ENCODE measurements around the gene RALGPS1.

Gene RALGPS1

DNA sequence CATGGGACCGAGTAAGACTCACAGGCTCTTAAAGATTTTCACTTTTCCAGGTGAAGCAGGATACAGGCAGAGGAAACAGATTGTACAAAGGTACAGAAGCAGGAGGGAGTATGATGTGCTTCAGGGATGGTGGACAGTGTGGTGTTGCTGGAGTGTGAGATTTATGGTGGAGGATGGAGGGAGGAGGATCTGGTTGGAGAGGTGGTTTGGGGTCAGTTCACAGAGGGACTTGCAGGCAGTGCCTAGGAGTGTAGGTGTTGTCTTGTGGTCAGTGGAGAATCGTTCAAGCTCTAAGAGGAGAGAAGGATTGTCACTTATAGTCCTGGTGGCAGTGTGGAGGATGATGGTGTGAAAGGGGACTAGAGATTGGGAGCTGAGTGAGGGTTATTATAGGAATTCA is 11.8 kb downstream of the RALGPS1 start:
- H4K20me1 ChIP-seq (ENCODE audit: insufficient read depth, low read length) = no peaks in the 10 kb centered on the region
- no peaks in the 10 kb centered on the region for H3K9me3 ChIP-seq (ENCODE audit: insufficient read depth, low read length)
- H3K4me3 ChIP-seq (ENCODE audit: low read length) = no peak overlapping the region
- no peak overlapping the region for H3K9ac ChIP-seq (ENCODE audit: low read length)
- H3K27me3 ChIP-seq (ENCODE audit: low read depth, low read length) = peaks cover 22% of the 10 kb centered on the region
- H3K79me2 ChIP-seq (ENCODE audit: low read length) = no peaks in the 10 kb centered on the region
- H3K4me1 ChIP-seq (ENCODE audit: low read length) = no peaks in the 10 kb centered on the region
- no peak overlapping the region for H2AFZ ChIP-seq (ENCODE audit: low read depth, low read length)
- no peaks in the 10 kb centered on the region for H3K36me3 ChIP-seq (replicated peaks; ENCODE audit: low read depth, low read length)
- TF ChIP-seq, protein P1, sequence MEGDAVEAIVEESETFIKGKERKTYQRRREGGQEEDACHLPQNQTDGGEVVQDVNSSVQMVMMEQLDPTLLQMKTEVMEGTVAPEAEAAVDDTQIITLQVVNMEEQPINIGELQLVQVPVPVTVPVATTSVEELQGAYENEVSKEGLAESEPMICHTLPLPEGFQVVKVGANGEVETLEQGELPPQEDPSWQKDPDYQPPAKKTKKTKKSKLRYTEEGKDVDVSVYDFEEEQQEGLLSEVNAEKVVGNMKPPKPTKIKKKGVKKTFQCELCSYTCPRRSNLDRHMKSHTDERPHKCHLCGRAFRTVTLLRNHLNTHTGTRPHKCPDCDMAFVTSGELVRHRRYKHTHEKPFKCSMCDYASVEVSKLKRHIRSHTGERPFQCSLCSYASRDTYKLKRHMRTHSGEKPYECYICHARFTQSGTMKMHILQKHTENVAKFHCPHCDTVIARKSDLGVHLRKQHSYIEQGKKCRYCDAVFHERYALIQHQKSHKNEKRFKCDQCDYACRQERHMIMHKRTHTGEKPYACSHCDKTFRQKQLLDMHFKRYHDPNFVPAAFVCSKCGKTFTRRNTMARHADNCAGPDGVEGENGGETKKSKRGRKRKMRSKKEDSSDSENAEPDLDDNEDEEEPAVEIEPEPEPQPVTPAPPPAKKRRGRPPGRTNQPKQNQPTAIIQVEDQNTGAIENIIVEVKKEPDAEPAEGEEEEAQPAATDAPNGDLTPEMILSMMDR (IDR thresholded peaks at IDR 0.05; ENCODE audit: low read depth, low read length) = no peak
- TF ChIP-seq EZH2phosphoT487 (IDR thresholded peaks at IDR 0.05; ENCODE audit: low read depth) = no peak
- H3K4me2 ChIP-seq (ENCODE audit: low read length) = no peak overlapping the region
- no peak overlapping the region for H3K27ac ChIP-seq (ENCODE audit: low read length)

DNA sequence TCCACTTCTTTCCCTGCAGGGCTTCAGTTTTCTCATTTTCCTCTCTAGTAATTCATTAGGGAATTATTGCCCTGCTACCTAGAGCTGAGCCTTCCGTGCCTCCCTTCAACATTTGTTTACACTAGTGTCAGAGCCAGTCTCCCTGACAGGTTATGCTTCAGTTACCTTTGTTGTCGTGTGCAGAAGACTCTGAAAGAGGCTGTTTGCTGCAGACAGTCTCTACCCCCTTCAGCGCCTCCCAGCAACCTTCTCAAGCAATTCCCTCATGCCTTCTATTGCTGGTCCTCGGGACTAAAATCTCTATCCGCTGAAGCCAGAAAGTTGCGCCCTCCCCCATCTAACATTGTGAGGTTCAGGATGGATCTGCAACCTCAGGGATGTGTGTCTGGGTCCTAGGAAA is 12.8 kb downstream of the RALGPS1 start:
- Histone ChIP-seq H3K4me3 (ENCODE audit: low read length) (no peak overlapping the region), H3K4me2 (ENCODE audit: low read length) (no peak overlapping the region), H4K20me1 (ENCODE audit: insufficient read depth, low read length) (no peaks in the 10 kb centered on the region), H3K4me1 (ENCODE audit: low read length) (no peaks in the 10 kb centered on the region), H2AFZ (ENCODE audit: low read depth, low read length) (no peak overlapping the region), H3K79me2 (ENCODE audit: low read length) (no peaks in the 10 kb centered on the region), H3K27ac (ENCODE audit: low read length) (no peak overlapping the region), H3K9ac (ENCODE audit: low read length) (no peak overlapping the region), H3K36me3 (replicated peaks; ENCODE audit: low read depth, low read length) (no peaks in the 10 kb centered on the region), H3K9me3 (ENCODE audit: insufficient read depth, low read length) (no peaks in the 10 kb centered on the region), H3K27me3 (ENCODE audit: low read depth, low read length) (peaks cover 22% of the 10 kb centered on the region)
- TF ChIP-seq, protein P1 (IDR thresholded peaks at IDR 0.05; ENCODE audit: low read depth, low read length) = no peak
- no peak for TF ChIP-seq EZH2phosphoT487 (IDR thresholded peaks at IDR 0.05; ENCODE audit: low read depth)

DNA sequence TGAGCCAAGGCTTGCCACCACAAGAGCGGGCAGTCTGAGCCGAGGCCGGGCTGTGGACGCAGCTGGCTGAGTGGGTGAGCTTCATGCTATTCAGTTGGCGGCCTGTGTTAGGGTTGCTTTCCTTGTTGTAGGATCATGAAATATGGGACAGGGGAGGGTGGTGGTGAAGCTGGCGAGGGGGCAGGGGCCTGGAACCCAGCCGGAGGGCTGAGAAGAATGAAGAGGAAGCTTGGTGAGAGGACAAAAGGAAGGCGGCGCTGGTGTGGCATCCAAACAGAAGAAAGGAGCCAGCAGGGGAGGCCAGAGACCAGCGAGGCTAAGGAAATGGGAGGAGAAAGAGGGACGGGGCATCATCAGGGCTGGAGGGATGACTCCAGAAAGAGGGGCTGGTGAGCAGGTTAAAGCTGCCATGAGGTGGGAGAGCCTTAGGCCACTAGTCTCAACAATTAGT is 18.3 kb downstream of the RALGPS1 start:
- no peak overlapping the region for H3K9ac ChIP-seq (ENCODE audit: low read length)
- no peaks in the 10 kb centered on the region for H3K36me3 ChIP-seq (replicated peaks; ENCODE audit: low read depth, low read length)
- H3K4me2 ChIP-seq (ENCODE audit: low read length) = no peak overlapping the region
- H3K27ac ChIP-seq (ENCODE audit: low read length) = no peak overlapping the region
- peaks cover 14% of the 10 kb centered on the region for H3K27me3 ChIP-seq (ENCODE audit: low read depth, low read length)
- no peak for TF ChIP-seq EZH2phosphoT487 (IDR thresholded peaks at IDR 0.05; ENCODE audit: low read depth)
- TF ChIP-seq, protein P1 (IDR thresholded peaks at IDR 0.05; ENCODE audit: low read depth, low read length) = no peak
- no peak overlapping the region for H3K4me3 ChIP-seq (ENCODE audit: low read length)
- H4K20me1 ChIP-seq (ENCODE audit: insufficient read depth, low read length) = no peaks in the 10 kb centered on the region
- H3K4me1 ChIP-seq (ENCODE audit: low read length) = no peaks in the 10 kb centered on the region
- no peak overlapping the region for H2AFZ ChIP-seq (ENCODE audit: low read depth, low read length)
- H3K9me3 ChIP-seq (ENCODE audit: insufficient read depth, low read length) = no peaks in the 10 kb centered on the region
- H3K79me2 ChIP-seq (ENCODE audit: low read length) = no peaks in the 10 kb centered on the region

DNA sequence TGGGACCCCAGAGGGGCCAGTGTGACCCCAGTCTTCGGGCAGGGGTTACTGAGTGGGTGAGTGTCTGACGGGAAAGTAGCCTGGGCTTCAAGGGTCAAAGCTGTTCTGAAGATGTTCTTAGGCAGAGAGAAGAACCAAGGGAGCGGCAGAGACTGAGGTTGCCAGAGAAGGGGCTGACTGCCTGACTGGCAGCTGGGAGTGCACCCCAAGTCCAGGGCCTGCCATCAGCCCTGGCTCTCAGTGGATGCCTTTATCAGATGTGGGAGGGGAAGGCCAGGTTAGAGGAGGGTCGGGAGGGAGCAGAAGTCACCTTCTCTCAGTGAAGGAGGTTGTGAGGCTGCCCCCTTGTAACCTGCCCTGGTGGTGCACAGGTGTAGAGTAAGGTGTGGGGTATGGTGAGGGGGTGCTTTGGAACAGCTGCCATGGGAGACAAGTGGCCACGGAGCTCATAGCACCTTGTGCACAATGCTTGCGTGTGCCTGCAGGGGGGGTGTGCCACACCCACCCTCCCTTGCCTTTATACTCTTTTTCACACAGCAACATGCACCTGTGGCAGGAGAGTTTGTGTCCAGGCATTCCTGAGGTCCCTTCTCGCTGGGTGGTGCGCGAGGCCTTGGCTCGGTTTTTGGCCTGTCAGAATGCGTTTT is 18.9 kb downstream of the RALGPS1 start:
- TF ChIP-seq, protein P1 (IDR thresholded peaks at IDR 0.05; ENCODE audit: low read depth, low read length) = no peak
- TF ChIP-seq EZH2phosphoT487 (IDR thresholded peaks at IDR 0.05; ENCODE audit: low read depth) = no peak
- Histone ChIP-seq H2AFZ (ENCODE audit: low read depth, low read length) (no peak overlapping the region), H3K79me2 (ENCODE audit: low read length) (no peaks in the 10 kb centered on the region), H3K36me3 (replicated peaks; ENCODE audit: low read depth, low read length) (no peaks in the 10 kb centered on the region), H3K27ac (ENCODE audit: low read length) (no peak overlapping the region), H3K4me1 (ENCODE audit: low read length) (no peaks in the 10 kb centered on the region), H3K9ac (ENCODE audit: low read length) (no peak overlapping the region), H3K9me3 (ENCODE audit: insufficient read depth, low read length) (no peaks in the 10 kb centered on the region), H3K4me2 (ENCODE audit: low read length) (no peak overlapping the region), H4K20me1 (ENCODE audit: insufficient read depth, low read length) (no peaks in the 10 kb centered on the region), H3K4me3 (ENCODE audit: low read length) (no peak overlapping the region), H3K27me3 (ENCODE audit: low read depth, low read length) (peaks cover 10% of the 10 kb centered on the region)

Measured in OCI-LY3 (cell line).